CD4-positive, alpha-beta T cell treated with Interleukin-17A for 1 hour (primary cell): ENCODE measurements around the gene CD8B2.
"Not testable (repeated sequence)": the region's sequence is repeated elsewhere in the genome, so short reads cannot be mapped to it uniquely, and the experiment has no call there.

Experiments
- DNase-seq: peaks from one replicate; pipeline ENCODE4 v3.0.0-alpha.2; 2020

CD8B2 gene

DNA sequence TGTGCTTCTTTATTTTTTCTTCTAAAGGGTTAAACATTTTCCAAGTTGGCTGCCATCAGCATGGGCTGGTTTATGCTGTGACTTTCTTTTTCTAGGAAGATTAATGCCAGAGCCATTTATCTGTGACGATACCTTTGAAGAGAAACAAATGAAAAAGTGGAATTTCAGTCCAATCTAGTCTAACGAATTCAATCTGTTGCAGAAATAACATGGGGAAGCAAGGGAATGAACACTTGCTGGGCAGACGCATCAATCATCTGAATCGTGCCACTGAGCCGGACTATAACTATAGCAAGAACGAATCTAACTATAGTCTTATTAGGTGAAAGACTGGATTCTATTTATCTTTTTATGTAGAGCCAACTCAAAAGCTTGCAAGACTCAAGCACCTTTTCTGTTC lies 66.2 kb downstream of the CD8B2 start:
- no peak for DNase-seq

DNA sequence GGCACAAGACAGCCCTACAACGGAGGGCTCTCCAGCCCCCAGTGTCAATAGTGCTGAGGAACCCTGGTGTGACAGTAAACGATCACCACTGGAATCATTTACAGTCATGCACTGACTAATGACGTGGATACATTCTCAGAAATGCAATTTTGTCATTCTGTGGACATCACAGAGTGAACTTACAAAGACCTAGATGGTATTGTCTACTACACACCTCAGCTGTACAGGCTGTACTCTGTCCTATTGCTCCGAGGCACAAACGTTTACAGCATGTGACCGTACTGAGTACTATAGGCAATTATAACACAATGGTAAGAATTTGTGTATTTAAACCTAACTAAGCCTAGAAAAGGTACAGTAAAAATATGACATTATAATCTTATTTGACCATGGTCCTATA lies 67.2 kb downstream of the CD8B2 start:
- DNase-seq: no peak

DNA sequence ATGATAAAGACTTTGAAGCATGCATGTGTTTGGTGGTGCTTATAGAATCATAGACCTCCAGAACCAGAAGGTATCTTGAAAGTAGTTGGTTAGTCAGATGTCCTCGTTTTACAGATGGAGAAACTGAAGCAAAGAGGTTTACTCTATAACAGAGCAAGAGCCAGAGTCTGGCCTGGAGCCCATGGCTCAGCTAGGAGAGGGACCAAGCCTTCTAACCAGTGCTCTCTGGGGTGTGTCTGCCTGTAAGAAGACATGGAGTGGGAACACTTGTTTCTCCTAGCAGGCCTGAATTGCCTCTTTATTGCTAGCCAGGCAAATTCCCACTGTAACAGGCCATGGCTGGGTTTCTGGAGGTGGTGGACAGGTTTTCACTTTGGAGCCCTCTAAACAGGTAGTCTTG lies 67.9 kb downstream of the CD8B2 start:
- no peak for DNase-seq

DNA sequence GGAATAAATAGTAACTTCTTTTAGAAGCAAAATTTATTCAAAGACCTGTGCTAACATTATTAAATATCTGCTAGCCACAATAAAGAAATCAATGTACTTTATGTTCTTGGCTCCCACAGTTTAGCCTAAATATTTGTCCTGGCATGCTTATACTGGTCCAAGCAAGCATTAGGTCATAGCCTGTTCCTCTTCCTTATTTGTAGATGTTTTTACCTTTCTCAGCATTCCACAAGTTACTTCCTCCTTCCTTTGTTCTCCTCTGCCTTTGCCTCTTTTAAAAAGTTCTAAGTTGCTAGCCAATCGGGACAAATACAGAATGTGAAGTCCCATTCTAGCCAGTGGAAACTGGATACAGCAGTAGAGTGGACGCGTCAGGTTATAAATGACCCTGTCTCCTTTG lies 72.6 kb downstream of the CD8B2 start:
- not testable (repeated sequence) for DNase-seq

DNA sequence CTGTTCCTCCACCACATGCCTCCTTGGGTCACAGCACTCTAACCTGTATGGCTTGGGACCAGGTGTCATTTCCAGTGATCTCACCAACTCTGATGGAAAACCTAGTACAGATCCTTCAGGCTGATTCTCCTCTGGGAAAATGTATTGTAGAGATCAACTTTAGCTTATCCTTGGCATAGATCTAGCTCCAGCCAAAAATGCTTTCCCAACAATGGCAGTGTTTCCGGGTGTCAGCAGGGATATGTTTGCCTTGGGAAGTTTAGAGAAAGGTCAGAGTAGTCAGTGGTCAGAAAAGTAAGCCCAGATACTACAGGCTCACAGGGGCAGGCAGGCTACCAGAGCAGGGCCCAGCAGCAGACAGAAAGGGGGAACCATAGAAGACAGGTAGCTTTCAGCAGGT lies 73.6 kb downstream of the CD8B2 start:
- no peak for DNase-seq

DNA sequence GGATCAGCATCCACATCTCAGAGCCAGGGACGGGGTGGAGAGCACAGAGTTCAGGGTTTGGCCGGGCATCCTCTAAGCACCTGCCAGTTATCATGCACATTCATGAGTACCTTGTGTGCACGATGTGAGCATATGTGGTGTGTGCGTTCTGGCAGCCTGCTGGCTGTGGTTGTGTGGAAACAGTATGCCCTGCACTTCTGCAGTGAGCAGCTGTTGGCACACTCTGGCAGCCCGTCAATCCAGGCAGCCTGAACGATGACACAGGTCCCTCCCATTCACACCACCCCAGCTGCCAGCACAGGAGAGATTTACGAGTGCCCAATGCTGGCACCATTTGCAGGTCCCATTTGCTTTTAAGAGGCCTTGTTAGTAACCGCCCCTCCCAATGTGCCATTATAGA lies 74.2 kb downstream of the CD8B2 start:
- no peak for DNase-seq

DNA sequence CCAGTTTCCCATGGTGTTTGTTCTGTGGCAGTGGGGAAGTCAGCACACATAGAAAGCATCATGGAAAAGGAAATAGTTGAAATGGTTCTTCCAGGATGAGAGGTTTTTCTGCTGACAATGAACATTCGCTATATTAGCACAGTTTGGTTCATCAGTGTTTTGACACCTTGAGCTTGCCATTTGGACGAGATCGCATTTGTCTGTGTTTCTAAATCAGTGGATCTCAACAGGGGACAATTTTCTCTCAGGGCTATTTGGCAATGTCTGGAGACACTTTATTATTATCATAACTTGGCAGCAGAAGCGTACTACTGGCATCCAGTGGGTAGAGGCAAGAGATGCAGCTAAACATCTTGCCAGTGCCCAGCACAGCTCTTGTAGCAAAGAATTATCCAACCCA lies 74.6 kb downstream of the CD8B2 start:
- no peak for DNase-seq

DNA sequence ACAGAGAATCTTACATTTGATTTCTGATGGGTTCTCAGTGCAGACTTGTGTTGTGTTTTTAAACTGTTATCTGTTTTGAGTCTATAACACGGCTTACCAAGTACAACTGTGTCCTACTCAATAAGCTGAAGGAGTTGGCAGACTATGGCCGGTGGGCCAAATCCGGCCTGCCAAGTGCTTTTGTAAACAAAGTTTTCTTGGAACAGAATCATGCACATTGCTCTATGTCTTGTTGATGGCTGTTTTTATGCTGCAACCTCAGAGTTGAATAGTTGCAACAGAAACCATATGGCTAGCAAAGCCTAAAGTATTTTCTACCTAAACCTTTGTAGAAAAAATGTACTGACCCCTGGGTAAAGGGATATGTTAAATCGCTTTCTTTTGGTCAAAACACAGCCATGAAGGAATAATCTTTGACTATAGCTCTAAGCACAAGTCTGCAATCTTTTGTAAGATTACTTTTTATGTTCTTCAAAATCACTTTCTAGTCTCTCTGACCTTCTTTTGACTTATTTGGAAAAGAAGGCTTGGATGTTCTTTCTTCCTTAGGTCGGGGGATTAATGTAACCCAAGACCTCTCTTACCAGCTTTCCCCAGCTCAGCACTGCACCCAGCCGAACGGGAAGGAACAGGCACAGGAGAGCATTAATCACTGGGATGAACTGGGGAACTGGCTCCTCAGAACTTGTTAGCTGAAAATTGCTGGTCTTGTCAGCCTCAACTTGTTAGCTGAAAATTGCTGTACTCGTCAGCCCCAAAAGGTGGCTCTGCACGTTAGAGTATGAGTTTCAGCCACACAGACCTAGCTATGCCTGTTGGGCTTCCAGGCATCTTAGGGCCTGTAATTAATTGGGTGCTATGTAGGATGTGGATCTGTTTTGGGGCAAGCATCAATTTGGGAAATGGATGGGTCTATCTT lies 75.4 kb downstream of the CD8B2 start:
- no peak for DNase-seq

DNA sequence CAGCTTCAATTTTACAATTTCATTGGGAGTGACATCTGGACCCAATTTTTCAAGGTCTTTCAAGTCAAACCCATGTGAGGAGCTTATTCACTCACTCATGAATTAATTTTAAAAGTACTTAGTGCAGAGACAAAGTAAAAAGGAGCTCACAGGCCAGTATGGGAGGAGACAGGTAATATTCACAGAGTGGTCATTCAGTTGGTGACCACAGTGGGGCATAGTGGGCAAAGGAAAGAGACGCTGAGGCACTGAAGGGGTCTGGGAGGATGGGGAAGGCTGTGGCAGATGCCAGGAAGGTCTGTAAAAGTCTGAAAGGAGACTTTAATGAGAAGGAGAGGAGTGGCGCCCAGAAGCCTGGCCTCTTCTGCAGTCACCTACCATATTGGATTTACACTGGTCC lies 76.0 kb downstream of the CD8B2 start:
- DNase-seq: no peak

DNA sequence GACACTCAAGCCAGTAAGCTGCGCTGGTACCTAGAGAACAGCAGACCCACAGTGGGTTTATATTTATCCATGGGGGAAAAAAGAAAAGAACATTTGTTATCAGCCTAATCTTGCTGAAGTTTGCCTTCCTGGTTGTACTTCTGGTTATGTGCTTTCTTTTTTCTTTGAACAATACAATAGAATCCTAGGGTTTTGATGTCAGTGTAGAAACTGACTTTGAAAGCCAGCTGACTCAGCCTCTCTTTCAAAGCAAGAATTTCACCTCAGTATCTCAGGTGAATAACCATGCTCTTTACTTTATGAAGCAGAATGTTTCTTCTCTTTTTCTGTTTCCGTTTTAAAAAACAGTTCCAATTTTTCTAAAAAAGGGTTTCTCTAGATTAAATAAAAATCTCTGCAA lies 78.4 kb downstream of the CD8B2 start:
- no peak for DNase-seq

DNA sequence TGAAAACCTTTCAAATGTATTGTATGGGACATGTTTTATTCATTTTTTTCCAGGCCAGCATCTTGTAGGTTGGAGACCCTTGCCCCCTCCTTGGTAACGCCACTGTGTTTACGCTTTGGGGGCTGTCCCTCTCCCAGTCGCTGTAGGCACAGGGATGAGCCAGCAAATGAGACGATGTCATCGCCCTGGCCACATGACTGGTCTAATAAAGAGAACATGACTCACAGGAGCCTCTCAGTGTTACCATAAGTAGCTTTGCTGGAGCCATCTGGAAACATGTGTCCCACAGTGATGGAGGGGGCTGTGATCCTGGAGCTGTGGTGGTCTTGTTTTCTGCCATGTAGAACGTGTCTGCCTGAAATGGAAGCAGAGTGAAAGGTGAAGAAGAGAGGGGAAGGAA lies 78.9 kb downstream of the CD8B2 start:
- no peak for DNase-seq

DNA sequence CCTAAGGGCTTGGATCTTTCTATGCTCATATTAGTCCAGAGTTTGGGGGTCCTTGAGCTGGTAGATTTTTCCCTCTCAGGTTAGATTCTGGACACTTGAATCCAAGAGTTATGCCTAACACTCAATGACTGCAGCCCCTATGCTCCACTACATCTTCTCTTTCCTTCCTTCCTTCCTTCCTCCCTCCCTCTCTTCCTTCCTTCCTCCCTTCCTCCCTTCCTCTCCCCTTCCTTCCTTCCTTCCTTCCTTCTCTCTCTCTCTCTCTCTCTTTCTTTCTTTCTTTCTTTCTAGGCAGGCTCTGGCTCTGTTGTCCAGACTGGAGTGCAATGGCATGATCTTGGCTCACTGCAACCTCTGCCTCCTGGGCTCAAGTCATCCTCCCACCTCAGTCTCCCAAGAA lies 79.3 kb downstream of the CD8B2 start:
- not testable (repeated sequence) for DNase-seq

DNA sequence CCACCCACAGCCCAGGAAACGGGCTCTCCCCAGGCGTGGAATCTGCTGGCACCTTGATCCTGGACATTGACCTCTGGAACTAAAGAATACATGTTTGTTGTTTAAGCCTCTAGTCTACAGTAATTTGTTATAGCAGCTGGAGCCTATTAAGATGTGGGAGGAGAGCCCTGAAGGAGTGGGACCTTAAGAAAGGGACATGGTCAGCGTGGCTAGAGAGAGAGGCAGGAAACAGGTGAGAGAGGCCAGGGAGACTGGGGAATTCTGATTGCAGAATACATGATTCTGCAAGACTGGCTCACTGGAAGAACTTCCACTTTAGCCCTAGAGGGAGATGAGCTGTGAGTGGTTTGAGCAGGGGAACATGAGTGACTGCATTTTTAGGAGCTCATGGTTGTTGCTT lies 83.2 kb downstream of the CD8B2 start:
- DNase-seq: no peak
